HepG2 (cell line): Measurements from ENCODE around the gene TXNRD3. TPM values are rescaled to one million over a fixed set of nuclear protein-coding genes. Genes with fewer than 3 reads are reported as not detected.

Experiments
- ATAC-seq: fragments of 200-7000 bp; cut with Tn5 transposase; 3 replicates; pipeline ENCODE4 v1.9.1; 2020; ENCODE audit warnings: mild to moderate bottlenecking, moderate library complexity
- BruUV-seq: library from RNA; stranded (reverse); fragments of 400-500 nt; replicated peaks from 2 replicates; lab custom pipeline; 2021; lab: Mats Ljungman, UMichigan
- CTCF ChIA-PET: fragments of 300-600 bp; formaldehyde crosslinking; extraction: SDS; loops from one replicate; lab custom pipeline; 2021; ENCODE audit warnings: low total read pairs, inconsistent platforms, low intra/inter-chr PET ratio; lab: Yijun Ruan, JAX
- POLR2A ChIA-PET: fragments of 350-600 bp; sonication (Branson Sonifier 250); formaldehyde crosslinking; loops from one replicate; lab custom pipeline; 2020; ENCODE audit warnings: antibody characterized with exemption, inconsistent platforms; lab: Yijun Ruan, JAX
- DNase-seq: peaks from one replicate; pipeline ENCODE4 v3.0.0-alpha.2; 2015; ENCODE audit warnings: low spot score
- FAIRE-seq: peaks from 3 replicates; lab custom pipeline; 2011; peaks lifted over from hg19 to GRCh38; lab: Jason Lieb, UNC
- H2AFZ ChIP-seq: one replicate; pipeline ENCODE4 v1.6.1; 2011; ENCODE audit warnings: low read length, inconsistent platforms
- H3K27ac ChIP-seq: fragments of 300-600 bp; 3 replicates; pipeline ENCODE4 v1.8.0; 2011; ENCODE audit warnings: mixed run types, mild to moderate bottlenecking, mixed read lengths, low read length, inconsistent platforms; ENCODE audit not compliant: insufficient read depth; ENCODE audit errors: extremely low read length
- H3K27me3 ChIP-seq, 2 experiments: fragments of 200-600 bp in 1 of 2; 2 replicates in 1 of 2; 3 replicates in 1 of 2; pipeline versions ENCODE4 v1.6.0 to v1.8.0; 2011; ENCODE audit warnings: low read length in 2 of 2, mild to moderate bottlenecking in 2 of 2, moderate library complexity in 2 of 2, inconsistent platforms in 1 of 2; ENCODE audit not compliant: insufficient read depth in 2 of 2, control insufficient read depth in 1 of 2
- H3K36me3 ChIP-seq, 2 experiments: fragments of 200-600 bp in 1 of 2; replicated peaks in 1 of 2; 2 replicates in 1 of 2; 3 replicates in 1 of 2; pipeline versions ENCODE4 v1.5.1 to v1.8.0; 2011; ENCODE audit warnings: low read length in 2 of 2, inconsistent platforms in 1 of 2; ENCODE audit not compliant: insufficient read depth in 2 of 2, control insufficient read depth in 1 of 2
- H3K4me1 ChIP-seq: 2 replicates; pipeline ENCODE4 v1.5.1; 2012; ENCODE audit warnings: low read length, inconsistent platforms; ENCODE audit not compliant: insufficient read depth
- H3K4me2 ChIP-seq: 2 replicates; pipeline ENCODE4 v1.6.0; 2011; ENCODE audit warnings: low read depth, low read length, inconsistent platforms
- H3K4me3 ChIP-seq, 3 experiments: fragments of 200-600 bp in 1 of 3; sonication (generic), shearing (Covaris generic) in 1 of 3; replicated peaks in 1 of 3; 2 replicates each; pipeline ENCODE4 v1.5.1; 2011 to 2016; ENCODE audit warnings: low read length in 3 of 3, inconsistent platforms in 2 of 3, low read depth in 2 of 3, mild to moderate bottlenecking in 2 of 3, control low read depth in 1 of 3, mixed read lengths in 1 of 3; ENCODE audit not compliant: insufficient read depth in 1 of 3
- H3K79me2 ChIP-seq: one replicate; pipeline ENCODE4 v1.6.1; 2011; ENCODE audit warnings: low read length, inconsistent platforms; ENCODE audit not compliant: insufficient read depth
- H3K9ac ChIP-seq: 2 replicates; pipeline ENCODE4 v1.6.0; 2011; ENCODE audit warnings: mild to moderate bottlenecking, low read depth, low read length, inconsistent platforms; ENCODE audit not compliant: insufficient read depth
- H3K9me3 ChIP-seq: 2 replicates; pipeline ENCODE4 v1.5.1; 2012; ENCODE audit warnings: mild to moderate bottlenecking, low read length
- H4K20me1 ChIP-seq: 2 replicates; pipeline ENCODE4 v1.6.0; 2011; ENCODE audit warnings: inconsistent platforms, mild to moderate bottlenecking, low read length, moderate library complexity; ENCODE audit not compliant: insufficient read depth
- POGZ ChIP-seq: sonication (generic); formaldehyde crosslinking; IDR thresholded peaks from 2 replicates; pipeline ENCODE4 v1.4.0; 2020; ENCODE audit warnings: mild to moderate bottlenecking, missing genetic modification reagents
- TCF7 ChIP-seq: sonication (generic); IDR thresholded peaks from 2 replicates; pipeline ENCODE4 v1.6.1; 2016; ENCODE audit warnings: antibody characterized with exemption, low read depth
- TFE3 ChIP-seq: IDR thresholded peaks from 2 replicates; pipeline ENCODE4 v1.6.1; 2016
- ZBTB34 ChIP-seq: sonication (generic); formaldehyde crosslinking; IDR thresholded peaks from 2 replicates; pipeline ENCODE4 v1.8.0; 2022; ENCODE audit warnings: mild to moderate bottlenecking, missing genetic modification reagents
- ZGPAT ChIP-seq: IDR thresholded peaks from 2 replicates; pipeline ENCODE4 v1.6.1; 2016; ENCODE audit warnings: mild to moderate bottlenecking
- WGBS: methylation state at CpG from one replicate; pipeline ENCODE4 v1.1.6; 2017; ENCODE audit warnings: low lambda C conversion rate; 5-methylcytosine and 5-hydroxymethylcytosine counted together
- in situ Hi-C: cut with HindIII; loops from 2 replicates; pipeline ENCODE4 v1.10.0; 2017; ENCODE audit warnings: low pct_unique_long_range_greater_than_20kb; ENCODE audit not compliant: extremely low pct_ligation_motif_present
- intact Hi-C: fragments of 100-400 bp; cut with micrococcal nuclease; formaldehyde crosslinking; loops from one replicate; pipeline ENCODE4 v1.10.0; 2022; ENCODE audit not compliant: unreplicated experiment
- polyA plus RNA-seq, 8 experiments: library from polyadenylated mRNA; depleted of rRNA in 3 of 8; stranded (reverse) in 7 of 8; unstranded in 1 of 8; fragments of >200 nt; fragmentation: Illumina TruSeq in 4 of 8; extraction: Trizol in 4 of 8; gene quantifications; 2 replicates each; pipeline versions ENCODE4 v1.2.1 to v1.2.3, GENCODE V29; 2011 to 2016; ENCODE audit warnings: low read depth in 4 of 8, missing spikeins in 1 of 8, mixed read lengths in 1 of 8; ENCODE audit not compliant: insufficient read depth in 1 of 8
- total RNA-seq, 5 experiments: library from RNA; depleted of rRNA; stranded (reverse); fragments of >200 nt; fragmentation: Illumina TruSeq; extraction: Trizol; gene quantifications; 2 replicates each; pipeline ENCODE4 v1.2.3, GENCODE V29; 2016; ENCODE audit warnings: low read depth in 1 of 5

Gene TXNRD3
- total and polyA plus RNA-seq, 2 of the 13 experiments (the other 11 are each of a cell fraction or from before 2014, with no cell fraction given) = 4.8 to 20.7 TPM

GRCh38 chr3:126613479-126614188 lies 41.3 kb downstream of the TXNRD3 start:
- DNase-seq = no peak
- Histone ChIP-seq H3K4me1 (no peaks in the 10 kb centered on the region), H3K4me2 (no peak overlapping the region), H3K27me3 (no peaks in the 10 kb centered on the region), H3K4me3 (no peak overlapping the region), H4K20me1 (no peaks in the 10 kb centered on the region), H2AFZ (no peak overlapping the region), H3K9ac (no peak overlapping the region), H3K27ac (no peak overlapping the region), H3K79me2 (no peaks in the 10 kb centered on the region), H3K9me3 (no peaks in the 10 kb centered on the region), H3K36me3 (peaks cover 4 to 13% of the 10 kb centered on the region in 2 experiments; a peak in 3 of 5 replicates)
- no peak for ATAC-seq
- intact Hi-C loops (no loop called here), in situ Hi-C loops (no loop called here)
- TF ChIP-seq TFE3 (CRISPR knock-in tag) (no peak), POGZ (CRISPR knock-in tag) (no peak), ZGPAT (CRISPR knock-in tag) (no peak), TCF7 (no peak), ZBTB34 (CRISPR knock-in tag) (no peak)
- FAIRE-seq = no peak
- BruUV-seq = no TSS peak
- POLR2A ChIA-PET = no interaction called here
- CTCF ChIA-PET = no interaction called here
- WGBS = 92% methylated on average over 2 of the region's 2 CpGs
